ENCODE results near the gene SDCBP2.

- TF ChIP-seq, protein P1, sequence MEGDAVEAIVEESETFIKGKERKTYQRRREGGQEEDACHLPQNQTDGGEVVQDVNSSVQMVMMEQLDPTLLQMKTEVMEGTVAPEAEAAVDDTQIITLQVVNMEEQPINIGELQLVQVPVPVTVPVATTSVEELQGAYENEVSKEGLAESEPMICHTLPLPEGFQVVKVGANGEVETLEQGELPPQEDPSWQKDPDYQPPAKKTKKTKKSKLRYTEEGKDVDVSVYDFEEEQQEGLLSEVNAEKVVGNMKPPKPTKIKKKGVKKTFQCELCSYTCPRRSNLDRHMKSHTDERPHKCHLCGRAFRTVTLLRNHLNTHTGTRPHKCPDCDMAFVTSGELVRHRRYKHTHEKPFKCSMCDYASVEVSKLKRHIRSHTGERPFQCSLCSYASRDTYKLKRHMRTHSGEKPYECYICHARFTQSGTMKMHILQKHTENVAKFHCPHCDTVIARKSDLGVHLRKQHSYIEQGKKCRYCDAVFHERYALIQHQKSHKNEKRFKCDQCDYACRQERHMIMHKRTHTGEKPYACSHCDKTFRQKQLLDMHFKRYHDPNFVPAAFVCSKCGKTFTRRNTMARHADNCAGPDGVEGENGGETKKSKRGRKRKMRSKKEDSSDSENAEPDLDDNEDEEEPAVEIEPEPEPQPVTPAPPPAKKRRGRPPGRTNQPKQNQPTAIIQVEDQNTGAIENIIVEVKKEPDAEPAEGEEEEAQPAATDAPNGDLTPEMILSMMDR (conservative IDR thresholded peaks at IDR 0.05; ENCODE audit: low read depth in 2 of 2), result no peak
- TF ChIP-seq, protein P2, sequence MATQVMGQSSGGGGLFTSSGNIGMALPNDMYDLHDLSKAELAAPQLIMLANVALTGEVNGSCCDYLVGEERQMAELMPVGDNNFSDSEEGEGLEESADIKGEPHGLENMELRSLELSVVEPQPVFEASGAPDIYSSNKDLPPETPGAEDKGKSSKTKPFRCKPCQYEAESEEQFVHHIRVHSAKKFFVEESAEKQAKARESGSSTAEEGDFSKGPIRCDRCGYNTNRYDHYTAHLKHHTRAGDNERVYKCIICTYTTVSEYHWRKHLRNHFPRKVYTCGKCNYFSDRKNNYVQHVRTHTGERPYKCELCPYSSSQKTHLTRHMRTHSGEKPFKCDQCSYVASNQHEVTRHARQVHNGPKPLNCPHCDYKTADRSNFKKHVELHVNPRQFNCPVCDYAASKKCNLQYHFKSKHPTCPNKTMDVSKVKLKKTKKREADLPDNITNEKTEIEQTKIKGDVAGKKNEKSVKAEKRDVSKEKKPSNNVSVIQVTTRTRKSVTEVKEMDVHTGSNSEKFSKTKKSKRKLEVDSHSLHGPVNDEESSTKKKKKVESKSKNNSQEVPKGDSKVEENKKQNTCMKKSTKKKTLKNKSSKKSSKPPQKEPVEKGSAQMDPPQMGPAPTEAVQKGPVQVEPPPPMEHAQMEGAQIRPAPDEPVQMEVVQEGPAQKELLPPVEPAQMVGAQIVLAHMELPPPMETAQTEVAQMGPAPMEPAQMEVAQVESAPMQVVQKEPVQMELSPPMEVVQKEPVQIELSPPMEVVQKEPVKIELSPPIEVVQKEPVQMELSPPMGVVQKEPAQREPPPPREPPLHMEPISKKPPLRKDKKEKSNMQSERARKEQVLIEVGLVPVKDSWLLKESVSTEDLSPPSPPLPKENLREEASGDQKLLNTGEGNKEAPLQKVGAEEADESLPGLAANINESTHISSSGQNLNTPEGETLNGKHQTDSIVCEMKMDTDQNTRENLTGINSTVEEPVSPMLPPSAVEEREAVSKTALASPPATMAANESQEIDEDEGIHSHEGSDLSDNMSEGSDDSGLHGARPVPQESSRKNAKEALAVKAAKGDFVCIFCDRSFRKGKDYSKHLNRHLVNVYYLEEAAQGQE (IDR thresholded peaks at IDR 0.05; ENCODE audit: unreplicated experiment), result no peak
- TF ChIP-seq EZH2 (IDR thresholded peaks at IDR 0.05; ENCODE audit: low read depth, unreplicated experiment) (no peak), POLR2AphosphoS5 (IDR thresholded peaks at IDR 0.05; ENCODE audit: low read depth) (no peak), ETS1 (IDR thresholded peaks at IDR 0.05) (no peak), JUNB (IDR thresholded peaks at IDR 0.05; ENCODE audit: unreplicated experiment) (no peak), ZNF114 (CRISPR knock-in tag; IDR thresholded peaks at IDR 0.05) (no peak), NANOG (IDR thresholded peaks at IDR 0.05; ENCODE audit: borderline replicate concordance) (no peak)
These were observed 41.0 kb upstream of the SDCBP2 start for GRCh38 chr20:1369970-1370369.

Measured in GM23338 (cell line).